CD4-positive, alpha-beta T cell treated with Interleukin-15 for 1 hour (primary cell): ENCODE data around the gene ZP3.
A peak's percentile ranks its signal among the peaks of the same experiment; 100 is the strongest.
"Not testable (repeated sequence)": the region's sequence is repeated elsewhere in the genome, so short reads cannot be mapped to it uniquely, and the experiment has no call there.

Experiments
- DNase-seq: peaks from one replicate; pipeline ENCODE4 v3.0.0-alpha.2; 2020

Gene ZP3

DNA sequence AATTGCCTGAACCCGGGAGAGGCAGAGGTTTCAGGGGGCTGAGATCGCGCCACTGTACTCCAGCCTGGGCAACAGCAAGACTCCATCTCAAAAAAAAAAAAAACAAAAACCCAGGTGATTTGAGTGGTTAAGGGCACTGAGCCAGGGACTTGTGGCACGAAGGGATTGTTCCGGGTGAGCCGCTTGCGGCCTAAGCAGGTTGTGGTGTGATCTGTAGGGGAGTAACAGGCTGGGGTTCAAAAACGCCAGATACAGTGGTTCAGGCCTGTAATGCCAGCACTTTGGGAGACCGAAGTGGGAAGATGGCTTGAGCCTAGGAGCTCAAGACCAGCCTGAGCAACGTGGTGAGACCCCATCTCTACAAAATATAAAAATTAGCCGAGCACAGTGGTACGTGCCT lies 19.1 kb downstream of the ZP3 start:
- not testable (repeated sequence) for DNase-seq

DNA sequence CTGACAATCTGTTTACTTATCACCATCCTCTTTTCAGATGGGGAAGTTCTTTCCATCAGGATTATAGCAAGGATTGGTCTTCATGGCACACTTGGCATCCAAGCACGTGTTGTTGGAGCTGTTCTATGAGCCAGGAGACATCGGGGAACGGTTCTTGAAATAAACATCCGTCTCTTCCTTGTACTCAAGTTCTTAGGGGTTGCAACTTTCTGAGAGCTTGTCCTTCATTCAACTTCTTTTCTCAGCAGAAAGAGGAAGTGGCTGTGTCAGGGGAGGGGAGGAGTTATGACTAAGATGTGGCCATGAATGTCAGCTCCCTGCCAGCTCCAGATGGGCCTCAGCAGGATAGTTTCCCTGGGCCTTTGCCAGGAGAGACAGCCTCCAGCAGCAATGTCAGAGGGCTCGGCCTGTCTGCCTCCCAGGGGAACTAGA lies 20.8 kb downstream of the ZP3 start:
- DNase-seq: not testable (repeated sequence)

DNA sequence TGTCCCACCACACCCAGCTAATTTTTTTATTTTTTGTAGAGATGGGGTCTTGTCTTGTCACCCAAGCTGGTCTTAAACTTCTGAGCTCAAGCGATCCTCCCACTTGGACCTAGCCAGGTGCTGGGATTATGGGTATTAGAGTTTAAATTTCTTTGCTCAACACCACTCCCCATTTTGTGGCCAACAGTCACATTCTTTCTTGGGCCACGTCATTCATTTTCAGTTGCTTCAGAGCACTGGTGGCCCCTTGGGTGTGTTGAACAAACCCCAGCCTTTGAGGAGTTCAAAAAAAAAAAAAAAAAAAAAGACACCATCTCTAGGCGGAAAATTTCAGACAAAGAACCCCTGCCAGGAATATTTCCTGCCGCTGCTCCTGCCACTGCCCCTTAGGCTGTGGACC lies 32.3 kb downstream of the ZP3 start:
- not testable (repeated sequence) for DNase-seq

DNA sequence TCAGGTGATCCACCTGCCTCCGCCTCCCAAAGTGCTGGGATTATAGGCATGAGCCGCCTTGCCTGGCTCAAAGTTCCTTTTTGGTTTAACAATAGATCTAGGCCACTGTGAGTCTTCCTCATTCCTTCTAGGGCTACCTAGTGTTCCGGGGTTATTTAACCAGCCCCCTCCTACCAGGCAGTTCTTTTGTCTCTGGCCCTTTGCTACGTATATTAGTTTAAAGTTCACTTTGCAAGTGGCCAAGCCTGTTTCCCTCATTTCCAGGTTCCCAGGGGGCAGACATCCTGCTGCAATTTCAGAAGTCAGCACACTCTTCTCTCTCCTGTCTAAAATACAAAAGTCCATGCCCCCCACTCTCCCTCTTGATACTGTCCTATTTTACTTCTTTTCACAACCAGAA lies 33.8 kb downstream of the ZP3 start:
- DNase-seq: not testable (repeated sequence)

DNA sequence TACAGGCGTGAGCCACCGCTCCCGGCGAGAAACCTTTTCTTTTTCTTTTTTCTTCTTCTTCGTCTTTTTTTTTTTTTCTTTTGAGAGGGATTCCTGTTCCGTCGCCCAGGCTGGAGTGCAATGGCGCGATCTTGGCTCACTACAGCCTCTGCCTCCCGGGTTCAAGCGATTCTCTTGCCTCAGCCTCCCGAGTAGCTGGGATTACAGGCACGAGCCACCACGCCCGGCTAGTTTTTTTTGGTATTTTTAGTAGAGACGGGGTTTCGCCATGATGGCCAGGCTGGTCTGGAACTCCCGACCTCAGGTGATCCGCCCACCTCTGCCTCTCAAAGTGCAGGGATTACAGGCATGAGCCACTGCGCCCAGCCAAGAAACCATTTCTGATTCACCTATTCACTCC lies 36.0 kb downstream of the ZP3 start:
- not testable (repeated sequence) for DNase-seq

DNA sequence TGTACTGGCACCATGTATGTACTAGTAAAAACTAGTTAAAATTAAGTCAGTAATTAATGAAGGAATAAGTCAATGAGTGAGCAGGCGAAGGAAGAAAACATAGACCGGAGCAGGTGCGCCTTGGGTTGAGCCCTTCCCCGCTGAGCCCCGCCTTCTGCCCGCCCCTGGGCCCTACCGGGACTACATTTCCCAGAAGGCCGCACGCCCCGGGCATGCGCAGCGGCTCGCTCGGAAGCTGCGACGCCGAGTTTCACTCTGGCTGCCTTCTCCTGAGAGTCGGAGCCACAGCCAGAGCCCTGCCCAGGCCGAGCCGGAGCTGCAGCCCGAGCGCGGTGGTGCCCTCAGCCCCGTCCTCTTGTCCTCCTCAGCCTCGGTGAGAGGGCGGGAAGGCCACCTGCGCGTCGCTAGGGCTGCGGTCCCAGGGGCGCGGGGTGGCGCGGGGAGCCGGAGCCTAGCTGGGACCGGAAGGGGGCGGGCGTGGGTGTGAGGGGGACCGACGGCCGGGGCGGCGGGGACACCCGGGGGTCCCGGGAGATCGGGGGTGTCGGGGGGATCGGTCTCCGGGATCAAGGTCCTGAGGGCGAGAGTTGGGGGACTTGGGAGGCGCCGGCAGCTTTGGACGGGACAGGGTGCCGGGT lies 36.8 kb downstream of the ZP3 start, which contains the start of gene DTX2:
Gene DTX2 (plus strand): TSS at position 246 of the 638 bp plus-strand sequence. CDS start 18,801 bp downstream, outside the sequence.
- DNase-seq: peak; percentile 23

DNA sequence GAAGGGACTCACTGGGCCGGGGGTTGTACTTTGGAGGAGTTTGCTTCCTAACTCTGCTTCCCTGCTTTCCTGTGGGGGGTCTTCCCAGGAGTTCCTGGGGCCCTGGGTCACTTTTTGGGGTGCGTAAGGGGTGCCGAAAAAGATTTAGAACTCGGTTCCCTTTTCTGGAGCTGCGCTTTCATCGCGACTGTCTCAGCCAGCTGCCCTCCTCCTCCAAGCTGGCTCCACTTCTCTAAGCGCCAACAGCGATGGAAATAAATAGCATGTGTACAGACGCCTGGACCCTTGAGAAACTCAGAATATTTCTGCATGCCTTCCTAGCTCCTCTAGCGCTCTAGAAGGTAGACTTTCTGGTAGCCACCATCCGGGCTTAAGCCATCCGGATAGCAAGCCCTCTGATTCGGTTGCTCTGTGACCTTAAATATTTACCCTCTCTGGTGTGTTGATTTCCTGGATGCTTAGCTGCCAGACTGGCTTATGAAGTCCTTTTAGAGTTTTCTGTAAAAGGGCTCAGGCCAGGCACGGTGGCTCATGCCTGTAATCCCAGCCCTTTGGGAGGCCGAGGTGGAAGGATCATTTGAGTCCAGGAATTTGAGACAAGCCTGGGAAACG lies 37.6 kb downstream of the ZP3 start:
- not testable (repeated sequence) for DNase-seq

DNA sequence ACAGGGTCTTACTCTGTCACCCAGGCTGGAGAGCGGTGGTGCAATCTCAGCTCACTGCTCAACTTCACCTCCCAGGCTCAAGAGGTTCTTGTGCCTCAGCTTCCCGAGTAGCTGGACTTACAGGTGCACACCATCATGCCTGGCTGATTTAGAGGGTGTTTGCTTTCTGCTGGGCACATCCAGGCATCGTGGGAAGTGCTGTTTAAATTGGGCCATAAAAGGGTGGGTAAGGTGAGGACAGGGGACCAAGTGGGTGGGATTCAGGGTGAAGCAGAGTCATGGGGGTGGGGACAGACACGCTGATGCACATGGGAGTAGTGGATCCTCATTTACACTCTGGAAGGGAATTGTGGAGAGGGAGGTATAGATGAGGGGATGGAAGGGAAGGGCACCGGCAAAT lies 40.2 kb downstream of the ZP3 start:
- DNase-seq: not testable (repeated sequence)

DNA sequence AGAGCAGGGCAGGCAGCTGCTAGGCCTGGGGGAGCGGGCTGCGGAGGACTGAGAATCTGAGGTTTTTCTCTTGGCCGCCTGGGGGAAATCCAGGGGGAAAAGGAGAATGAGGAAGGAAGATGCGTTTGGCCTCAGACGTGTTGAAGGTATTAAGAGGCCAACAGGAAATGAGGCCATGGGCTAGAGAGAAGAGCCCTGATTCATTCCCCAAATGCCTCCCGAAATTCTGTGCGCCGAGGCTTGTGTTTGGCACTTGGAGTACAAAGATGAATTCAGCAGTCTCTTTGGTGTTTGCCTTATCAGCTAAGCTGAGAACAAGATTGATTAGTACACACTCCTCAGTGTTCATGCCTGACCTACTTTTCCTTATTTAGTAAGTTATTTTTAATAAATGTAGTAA lies 41.2 kb downstream of the ZP3 start:
- not testable (repeated sequence) for DNase-seq

DNA sequence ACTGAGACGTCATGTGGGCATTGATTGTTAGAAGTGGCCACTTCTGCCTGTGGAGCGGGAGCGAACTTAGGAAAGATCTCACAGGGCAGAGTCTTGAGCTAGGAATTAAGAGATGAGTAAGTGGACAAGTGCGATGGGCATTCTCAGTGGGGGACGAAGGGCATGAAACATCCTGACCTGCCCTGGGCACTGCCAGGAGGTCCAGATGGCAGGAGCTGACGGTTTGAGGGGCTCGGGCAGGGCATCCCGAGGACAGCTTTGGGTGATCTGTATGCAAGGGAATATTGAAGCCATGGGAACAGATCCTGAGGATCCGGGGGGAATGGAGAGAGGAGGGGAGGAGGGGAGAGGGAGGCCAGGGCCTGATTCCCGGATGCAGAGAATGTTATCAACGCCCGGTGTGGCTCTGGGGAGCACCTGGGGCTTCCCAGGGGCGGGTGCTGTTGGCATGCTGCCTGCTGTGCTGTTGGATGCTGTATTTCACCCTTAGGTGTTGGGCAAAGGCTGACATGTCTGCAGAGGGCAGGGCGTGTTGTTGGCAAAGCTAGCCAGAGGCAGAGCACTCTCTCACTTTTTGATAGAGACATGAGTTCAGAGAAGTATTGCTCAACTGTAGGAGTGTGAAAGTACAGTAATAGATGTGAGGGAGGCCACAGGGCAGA lies 43.1 kb downstream of the ZP3 start:
- not testable (repeated sequence) for DNase-seq

DNA sequence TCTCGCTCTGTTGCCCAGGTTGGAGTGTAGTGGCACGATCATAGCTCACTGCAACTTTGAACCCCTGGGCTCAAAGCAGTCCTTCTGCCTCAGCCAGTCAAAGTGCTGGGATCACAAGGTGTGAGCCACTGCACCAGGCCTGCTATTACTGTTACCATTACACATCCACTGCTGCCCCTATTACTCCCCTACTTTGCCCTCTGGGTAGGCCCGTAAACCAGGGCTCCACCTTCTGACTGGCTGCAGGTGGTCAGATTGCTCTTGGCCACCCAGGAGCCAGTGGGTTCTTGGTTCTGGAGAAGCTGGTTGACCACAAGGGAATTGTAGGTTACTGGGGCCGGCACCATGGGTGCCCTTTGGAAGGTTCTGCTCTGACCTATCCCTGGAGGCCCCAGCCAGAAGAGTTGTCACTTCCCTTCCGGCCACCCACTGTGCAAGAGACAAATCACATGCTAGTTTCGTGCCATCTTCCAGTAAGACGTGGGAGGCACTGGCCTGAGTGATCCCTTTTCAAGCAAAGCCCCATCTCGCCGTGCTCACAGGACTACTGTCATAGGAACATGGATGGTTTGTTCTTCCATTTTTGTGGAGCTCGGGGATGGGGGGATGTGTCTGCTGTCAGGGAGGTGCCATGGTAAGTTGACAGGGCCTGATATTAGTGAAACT lies 46.9 kb downstream of the ZP3 start:
- DNase-seq: not testable (repeated sequence)

DNA sequence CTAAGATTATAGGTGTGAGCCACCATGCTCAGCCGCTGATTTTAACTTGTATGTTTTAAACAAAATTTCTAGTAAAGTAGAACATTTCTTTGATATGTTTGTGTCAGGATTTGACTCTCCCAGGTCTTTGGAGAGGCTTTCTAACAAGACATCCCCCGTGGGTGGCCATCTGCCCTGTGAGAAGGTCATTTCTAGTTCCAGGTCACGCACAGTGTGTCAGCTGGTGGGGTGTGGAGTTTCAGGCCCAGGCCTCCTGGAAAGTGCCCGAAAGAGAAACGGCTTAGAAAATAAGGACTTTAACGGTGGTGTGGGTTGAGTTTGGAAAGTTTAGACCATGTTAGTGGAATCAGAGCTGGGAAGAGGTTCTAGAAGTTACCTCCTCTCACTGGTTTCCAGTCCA lies 48.3 kb downstream of the ZP3 start:
- not testable (repeated sequence) for DNase-seq

DNA sequence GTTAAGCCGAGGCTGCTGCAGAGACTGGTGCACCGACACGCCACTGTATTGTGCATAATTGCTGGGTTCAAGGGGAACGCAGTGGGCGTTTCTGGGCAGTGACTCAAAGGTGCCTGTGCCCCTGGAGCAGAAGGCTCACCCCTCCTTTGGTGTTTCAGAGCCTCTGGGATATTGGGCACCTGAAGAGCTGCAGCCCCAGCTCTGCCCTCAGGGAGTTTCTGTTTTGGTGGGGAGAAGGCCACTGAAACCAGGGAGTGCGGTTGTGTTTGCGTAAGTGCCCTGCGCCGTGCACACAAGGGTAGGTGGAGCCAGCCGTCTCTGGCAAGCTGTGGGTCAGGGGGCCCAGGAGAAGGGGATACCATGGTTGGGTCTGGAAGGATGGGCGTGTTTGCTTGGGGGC lies 51.5 kb downstream of the ZP3 start:
- not testable (repeated sequence) for DNase-seq

DNA sequence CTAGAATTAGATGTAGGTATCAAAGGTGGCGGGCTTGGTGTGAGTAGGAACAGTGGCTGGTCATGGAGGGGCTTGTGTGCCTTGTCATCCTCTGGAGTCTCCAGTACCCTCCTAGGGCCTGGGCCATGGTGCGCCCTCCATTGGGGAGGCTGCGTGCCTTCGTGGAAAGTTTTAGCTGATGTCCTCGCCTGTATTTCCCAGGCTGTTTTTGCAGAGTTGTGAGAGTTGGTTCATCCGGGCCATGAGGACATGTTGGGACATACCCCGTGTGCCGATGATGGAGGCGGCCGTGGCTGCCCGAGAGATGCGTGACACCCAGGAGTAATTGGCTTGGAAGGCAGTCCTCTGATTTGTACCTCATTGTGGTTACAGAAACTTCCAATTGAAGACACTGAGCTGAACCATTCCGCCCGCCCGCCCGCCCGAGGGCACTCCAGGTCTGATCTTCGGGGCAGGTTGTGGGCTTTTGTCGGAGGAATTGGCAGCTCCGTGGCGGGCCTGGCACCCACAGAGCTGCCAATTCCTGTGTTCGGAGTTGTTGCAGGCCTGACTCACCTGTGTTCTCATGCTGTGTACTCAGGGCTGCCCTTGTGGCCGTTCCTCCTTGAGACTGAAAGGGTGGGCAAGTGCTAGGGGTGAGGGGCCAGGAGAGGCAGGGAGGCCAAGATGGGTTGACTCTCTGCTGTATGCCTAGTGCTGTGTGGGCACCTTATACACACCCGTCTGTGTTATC lies 52.2 kb downstream of the ZP3 start:
- not testable (repeated sequence) for DNase-seq

DNA sequence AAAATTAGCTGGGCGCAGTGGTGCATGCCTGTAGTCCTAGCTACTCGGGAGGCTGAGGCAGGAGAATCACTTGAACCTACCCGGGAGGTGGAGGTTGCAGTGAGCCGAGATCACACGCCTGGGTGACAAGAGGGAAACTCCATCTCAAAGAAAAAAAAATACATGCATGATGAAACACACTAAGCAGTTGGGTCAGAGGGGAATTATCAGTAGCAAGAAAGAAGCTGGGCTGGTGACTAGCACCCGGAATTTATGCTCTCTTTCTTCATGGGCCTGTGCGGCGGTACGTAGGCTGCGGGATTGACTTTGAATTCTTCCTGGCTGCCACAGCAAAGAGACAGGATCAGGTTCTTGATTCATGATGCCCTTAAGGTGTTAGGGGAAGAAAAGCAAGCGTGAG lies 54.9 kb downstream of the ZP3 start:
- not testable (repeated sequence) for DNase-seq

DNA sequence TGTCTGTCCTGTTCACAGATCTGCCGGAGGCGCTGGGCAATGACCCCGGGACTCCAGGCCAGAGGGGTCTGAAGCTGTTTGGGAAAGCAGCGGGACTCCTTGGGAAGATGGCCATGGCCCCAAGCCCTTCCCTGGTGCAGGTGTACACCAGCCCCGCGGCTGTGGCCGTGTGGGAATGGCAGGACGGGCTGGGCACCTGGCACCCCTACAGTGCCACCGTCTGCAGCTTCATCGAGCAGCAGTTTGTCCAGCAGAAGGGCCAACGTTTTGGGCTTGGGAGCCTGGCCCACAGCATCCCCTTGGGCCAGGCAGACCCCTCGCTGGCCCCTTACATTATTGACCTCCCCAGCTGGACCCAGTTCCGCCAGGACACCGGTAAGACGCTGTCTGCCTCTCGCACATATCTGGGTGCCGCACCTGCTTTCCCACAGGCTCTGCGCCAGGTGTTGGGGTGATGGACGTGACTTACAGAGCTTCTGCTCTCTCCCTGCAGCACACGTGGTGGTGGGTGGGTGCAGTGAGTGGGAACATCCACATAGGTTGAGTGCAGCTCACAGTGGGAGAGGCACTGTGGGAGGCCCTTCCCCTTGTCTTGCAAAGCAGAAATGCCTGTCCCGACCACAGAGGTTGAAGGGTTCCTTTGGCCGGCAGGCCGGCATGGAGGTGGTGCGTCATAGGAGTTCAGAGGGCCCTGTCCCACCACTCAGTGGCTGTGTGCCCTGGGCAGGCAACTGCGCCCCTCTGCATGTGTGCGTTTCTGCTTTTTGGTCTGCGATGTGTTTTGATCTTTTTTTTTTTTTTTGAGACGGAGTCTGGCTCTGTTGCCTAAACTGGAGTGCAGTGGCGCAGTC lies 55.9 kb downstream of the ZP3 start:
- DNase-seq: not testable (repeated sequence)

DNA sequence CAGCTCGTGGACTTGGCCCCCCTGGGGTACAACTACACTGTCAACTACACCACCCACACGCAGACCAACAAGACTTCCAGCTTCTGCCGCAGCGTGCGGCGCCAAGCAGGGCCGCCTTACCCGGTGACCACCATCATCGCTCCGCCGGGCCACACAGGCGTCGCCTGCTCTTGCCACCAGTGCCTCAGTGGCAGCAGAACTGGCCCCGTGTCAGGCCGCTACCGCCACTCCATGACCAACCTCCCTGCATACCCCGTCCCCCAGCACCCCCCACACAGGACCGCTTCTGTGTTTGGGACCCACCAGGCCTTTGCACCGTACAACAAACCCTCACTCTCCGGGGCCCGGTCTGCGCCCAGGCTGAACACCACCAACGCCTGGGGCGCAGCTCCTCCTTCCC lies 57.9 kb downstream of the ZP3 start:
- DNase-seq: not testable (repeated sequence)

DNA sequence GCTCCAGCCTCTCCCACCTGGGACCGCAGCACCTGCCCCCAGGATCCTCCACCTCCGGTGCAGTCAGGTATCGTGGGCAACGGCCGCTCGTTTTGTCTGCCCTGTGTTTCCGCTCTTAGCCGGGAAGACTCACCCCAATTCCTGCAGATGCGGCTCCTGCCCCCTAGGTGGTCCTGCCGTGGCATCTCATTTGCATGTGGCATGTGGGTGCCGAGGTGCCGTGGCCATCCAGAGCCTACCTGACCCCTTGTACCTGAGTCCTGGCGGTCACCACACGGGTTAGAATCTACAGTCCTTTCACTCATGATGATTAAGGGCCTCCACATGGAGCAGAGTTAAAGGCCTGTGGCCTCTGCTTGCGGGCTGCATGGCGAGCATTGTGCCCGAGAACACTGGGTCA lies 58.3 kb downstream of the ZP3 start:
- DNase-seq: not testable (repeated sequence)

DNA sequence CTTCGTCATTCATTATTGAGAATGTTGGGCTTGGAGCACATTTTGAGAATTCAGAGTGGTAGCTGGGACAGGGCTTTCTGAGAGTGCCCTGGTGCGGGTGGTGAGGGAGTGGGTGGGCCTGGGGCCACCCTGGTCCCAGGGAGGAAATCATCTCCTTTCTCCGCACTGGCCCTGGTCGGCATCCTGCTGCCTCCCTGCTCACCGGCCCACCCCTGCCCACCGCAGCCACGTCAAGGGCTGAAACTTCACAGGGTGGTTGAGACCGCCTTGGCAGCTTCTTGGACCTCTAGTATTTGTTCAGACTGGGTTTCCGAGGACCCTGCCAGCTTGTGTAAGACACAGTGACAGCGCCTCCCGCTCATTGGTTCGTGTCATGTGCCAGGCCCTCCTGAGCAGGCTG lies 59.7 kb downstream of the ZP3 start:
- DNase-seq: not testable (repeated sequence)

DNA sequence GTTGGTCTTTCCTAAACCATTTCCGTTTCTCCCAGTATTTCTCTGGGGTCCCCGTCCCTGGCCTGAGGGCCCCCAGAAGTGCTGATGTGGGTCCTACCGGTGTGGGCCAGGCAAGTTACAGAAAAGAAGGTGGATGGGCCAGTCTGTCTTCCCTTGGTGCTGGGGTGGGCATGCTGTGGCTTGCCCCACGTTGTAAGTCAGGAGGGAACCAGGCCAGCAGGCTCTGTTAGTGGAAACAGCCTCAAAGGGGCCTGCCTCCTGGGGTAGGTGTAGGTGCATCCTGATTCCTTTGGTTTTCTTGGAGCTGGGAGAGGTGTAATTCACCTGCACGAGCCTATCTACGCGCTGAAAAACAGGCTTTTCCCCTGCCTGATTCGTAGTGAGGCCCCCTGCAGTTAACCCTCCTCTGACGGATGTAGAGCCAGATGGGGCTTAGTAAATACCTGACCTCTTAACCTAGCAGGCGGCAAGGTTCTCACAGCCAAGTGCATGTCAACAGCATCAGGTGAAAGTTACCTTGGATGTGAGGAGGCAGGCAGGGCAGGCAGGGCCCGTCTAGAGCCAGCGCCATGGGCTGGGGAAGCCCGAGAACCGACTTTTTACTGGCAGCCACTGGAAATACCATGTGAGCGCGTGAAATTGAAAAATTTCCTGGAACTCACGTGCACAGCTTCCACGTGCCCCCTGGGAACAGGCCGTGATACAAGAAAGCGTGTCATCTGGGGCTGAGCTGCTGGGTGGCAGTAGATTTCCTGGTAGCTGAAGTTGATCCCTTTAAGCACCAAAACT lies 61.3 kb downstream of the ZP3 start:
- not testable (repeated sequence) for DNase-seq

DNA sequence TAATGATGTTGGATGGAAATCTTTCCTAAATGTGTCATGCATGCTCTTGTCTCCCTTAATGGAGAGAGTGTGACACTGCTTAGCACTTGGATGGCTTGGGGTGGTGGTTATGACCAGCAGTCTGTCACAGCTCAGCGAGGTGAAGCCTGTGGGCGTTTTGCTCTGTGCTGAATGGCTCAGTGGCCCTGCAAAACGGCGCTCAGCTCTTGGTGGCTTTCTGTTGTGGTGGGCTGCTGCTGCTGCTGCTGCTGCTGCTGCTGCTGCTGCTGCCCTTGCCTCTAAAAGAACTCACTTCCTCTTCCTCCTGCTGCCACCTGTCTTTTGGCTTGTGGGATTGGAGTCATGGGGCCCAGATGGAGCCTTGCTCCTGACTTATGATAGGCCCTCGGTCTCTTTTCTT lies 61.9 kb downstream of the ZP3 start:
- DNase-seq: peak; percentile 44
